ENCODE results near the gene SUN3. TPM values are rescaled to one million over a fixed set of nuclear protein-coding genes. Genes with fewer than 3 reads are reported as not detected.

SUN3 gene
- polyA plus RNA-seq, 2 of the 4 experiments (the other 2 are of a cell fraction): not detected

GRCh38 chr7:47979145-47979831 lies 49.6 kb downstream of the SUN3 start, which contains the start of gene HUS1:
Gene HUS1 (minus strand): TSS chr7:47979615. CDS start chr7:47979519, 96 bp downstream.
- CTCF ChIA-PET: interaction anchor here (0.9 to 2.0 kb wide), 4 partner anchors 10 to 176 kb away, joined by 3 to 10 read pairs (median 6); no protein-coding TSS in a partner anchor
- WGBS (ENCODE audit: missing lambda C conversion rate): 4% methylated on average over 21 of the region's 62 CpGs
- TF ChIP-seq FOSL2 (IDR thresholded peaks at IDR 0.05) (0 out of 2 replicates have a peak, but pooled peaks have one; percentile 8), FOSL2 (CRISPR knock-in tag; IDR thresholded peaks at IDR 0.05) (0 out of 2 replicates have a peak, but pooled peaks have one; percentile 10), ZNF302 (CRISPR knock-in tag; IDR thresholded peaks at IDR 0.05) (no peak), ESRRA (IDR thresholded peaks at IDR 0.05; ENCODE audit: borderline replicate concordance, low read length) (peak; percentile 91), BCL3 (IDR thresholded peaks at IDR 0.05) (peak; percentile 85), POLR2AphosphoS2 (conservative IDR thresholded peaks at IDR 0.05; ENCODE audit: low read length) (no peak), JUNB (IDR thresholded peaks at IDR 0.05) (no peak), POLR2A (IDR thresholded peaks at IDR 0.05; ENCODE audit: low read length) (peak; percentile 76), RARB (CRISPR knock-in tag; IDR thresholded peaks at IDR 0.05) (peak; percentile 59; the same call in 1 of the 2 replicates), CBX2 (IDR thresholded peaks at IDR 0.05; ENCODE audit: borderline replicate concordance, low read depth) (no peak), ZFP36 (IDR thresholded peaks at IDR 0.05; ENCODE audit: borderline replicate concordance, partially characterized antibody) (no peak), KDM5A (IDR thresholded peaks at IDR 0.05) (peak; percentile 7; the same call in 1 of the 2 replicates), ATOH8 (CRISPR knock-in tag; IDR thresholded peaks at IDR 0.05; ENCODE audit: low read depth) (no peak), RAD21 (conservative IDR thresholded peaks at IDR 0.05 in 1 of 2, IDR thresholded peaks at IDR 0.05 in 1 of 2) (peak in 1 of 2 experiments; percentile 27; a peak in 1 of 5 replicates), JUN (IDR thresholded peaks at IDR 0.05) (peak; percentile 75 to 96; a peak in 4 of 5 replicates), NFE2L2 (conservative IDR thresholded peaks at IDR 0.05; ENCODE audit: low read length) (no peak), SREBF2 (IDR thresholded peaks at IDR 0.05) (no peak), RNF2 (IDR thresholded peaks at IDR 0.05; ENCODE audit: borderline replicate concordance, low read depth) (no peak), TP53 (CRISPR knock-in tag; IDR thresholded peaks at IDR 0.05) (peak; percentile 71; the same call in 1 of the 2 replicates), MAX (IDR thresholded peaks at IDR 0.05) (peak; percentile 95), HMGXB4 (CRISPR knock-in tag; IDR thresholded peaks at IDR 0.05; ENCODE audit: borderline replicate concordance) (no peak), HOXB5 (CRISPR knock-in tag; IDR thresholded peaks at IDR 0.05) (no peak), GATA3 (IDR thresholded peaks at IDR 0.05; ENCODE audit: borderline replicate concordance) (peak; percentile 52; the same call in 1 of the 2 replicates), E2F6 (IDR thresholded peaks at IDR 0.05; ENCODE audit: borderline replicate concordance, low read depth) (no peak; the same call in 1 of the 2 replicates), REST (IDR thresholded peaks at IDR 0.05) (peak; percentile 16; the same call in 1 of the 2 replicates), MAZ (IDR thresholded peaks at IDR 0.05; ENCODE audit: borderline replicate concordance, low read depth, low read length) (0 out of 2 replicates have a peak, but pooled peaks have one; percentile 22), CBX8 (IDR thresholded peaks at IDR 0.05) (no peak), HOXA7 (CRISPR knock-in tag; IDR thresholded peaks at IDR 0.05) (no peak), BHLHE40 (IDR thresholded peaks at IDR 0.05; ENCODE audit: low read depth, low read length) (peak; percentile 48), FOSB (CRISPR knock-in tag; IDR thresholded peaks at IDR 0.05) (no peak), CHD4 (IDR thresholded peaks at IDR 0.05; ENCODE audit: borderline replicate concordance) (no peak), MYC (IDR thresholded peaks at IDR 0.05; ENCODE audit: borderline replicate concordance, low read length) (no peak), HOXB13 (CRISPR knock-in tag; IDR thresholded peaks at IDR 0.05; ENCODE audit: low read depth) (no peak)

More at GRCh38 chr7:47979145-47979831, 49.6 kb downstream of the SUN3 start, which contains the start of gene HUS1:
- Histone ChIP-seq H3K4me1 (peaks cover 6% of the 10 kb centered on the region; the same call in 2 of the 3 replicates), H3K9me3 (no peaks in the 10 kb centered on the region), H3K4me2 (peak within 1 kb of the TSS; percentile 93), H3K4me3 (peak within 1 kb of the TSS; percentile 83), H3K27ac (peak within 1 kb of the TSS; percentile 81 to 93)
- no peak for FAIRE-seq
- DNase-seq (ENCODE audit: low read depth in 1 of 2, low spot score in 1 of 2): peak; percentile 90 to 93
- POLR2A ChIA-PET: no interaction called here
- peak; percentile 99 for ATAC-seq

Data from A549 (cell line).